Measurements from ENCODE around the gene VPS35L. TPM values are rescaled to one million over a fixed set of nuclear protein-coding genes. Genes with fewer than 3 reads are reported as not detected.

The VPS35L gene
- total and polyA plus RNA-seq, 2 of the 13 experiments (the other 11 are each of a cell fraction or from before 2014, with no cell fraction given), result 1.4 to 1.6 TPM

DNA sequence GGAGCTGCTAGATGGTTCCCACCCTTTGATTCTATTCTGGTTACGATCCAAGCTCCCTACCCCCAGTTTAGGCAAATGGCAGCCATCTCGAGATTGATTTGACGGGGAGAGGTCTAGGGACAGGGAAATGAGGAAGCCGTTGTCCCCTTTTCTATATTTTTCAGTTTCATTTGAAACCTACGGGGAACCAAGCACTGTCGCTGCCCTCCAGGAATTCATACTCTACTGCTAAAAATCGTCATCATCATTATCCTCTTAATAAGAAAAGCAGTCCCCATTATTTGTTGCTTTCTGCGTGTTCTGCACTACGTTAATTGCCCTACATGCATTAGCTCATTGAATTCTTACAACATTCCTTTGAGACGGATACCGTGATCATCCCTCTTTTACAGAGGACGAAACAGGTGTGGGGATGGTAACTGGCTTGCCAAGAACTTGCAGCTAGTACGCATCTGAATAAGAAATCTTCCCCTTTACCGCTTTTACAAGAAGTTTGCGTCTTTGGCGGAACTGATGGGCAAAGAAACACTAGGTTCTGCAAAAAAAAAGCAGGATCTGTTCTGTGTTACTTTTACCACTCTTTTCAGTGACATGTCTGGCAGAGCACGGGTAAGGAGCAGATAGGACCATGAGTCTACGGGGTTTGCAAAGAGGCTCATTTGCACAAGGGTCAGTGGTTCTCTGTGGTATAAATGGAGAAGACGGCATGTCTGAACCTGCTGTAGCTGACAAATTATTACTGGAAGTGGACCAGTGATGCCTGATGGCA is 30.7 kb upstream of the VPS35L start (continued):
- TF ChIP-seq RNF219 (CRISPR knock-in tag; IDR thresholded peaks at IDR 0.05) (no peak), PPARG (CRISPR knock-in tag; conservative IDR thresholded peaks at IDR 0.05) (no peak)
- TF ChIP-seq, protein P1, sequence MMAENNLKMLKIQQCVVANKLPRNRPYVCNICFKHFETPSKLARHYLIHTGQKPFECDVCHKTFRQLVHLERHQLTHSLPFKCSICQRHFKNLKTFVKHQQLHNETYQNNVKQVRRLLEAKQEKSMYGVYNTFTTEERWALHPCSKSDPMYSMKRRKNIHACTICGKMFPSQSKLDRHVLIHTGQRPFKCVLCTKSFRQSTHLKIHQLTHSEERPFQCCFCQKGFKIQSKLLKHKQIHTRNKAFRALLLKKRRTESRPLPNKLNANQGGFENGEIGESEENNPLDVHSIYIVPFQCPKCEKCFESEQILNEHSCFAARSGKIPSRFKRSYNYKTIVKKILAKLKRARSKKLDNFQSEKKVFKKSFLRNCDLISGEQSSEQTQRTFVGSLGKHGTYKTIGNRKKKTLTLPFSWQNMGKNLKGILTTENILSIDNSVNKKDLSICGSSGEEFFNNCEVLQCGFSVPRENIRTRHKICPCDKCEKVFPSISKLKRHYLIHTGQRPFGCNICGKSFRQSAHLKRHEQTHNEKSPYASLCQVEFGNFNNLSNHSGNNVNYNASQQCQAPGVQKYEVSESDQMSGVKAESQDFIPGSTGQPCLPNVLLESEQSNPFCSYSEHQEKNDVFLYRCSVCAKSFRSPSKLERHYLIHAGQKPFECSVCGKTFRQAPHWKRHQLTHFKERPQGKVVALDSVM (CRISPR knock-in tag; IDR thresholded peaks at IDR 0.05), result no peak

GRCh38 chr16:19525385-19525723 is 30.1 kb upstream of the VPS35L start:
- POLR2A ChIA-PET, result interaction anchor here (2.7 kb wide), 1 partner anchor 29 kb away, joined by 34 read pairs; the partner anchor contains the start of gene VPS35L
- Histone ChIP-seq H4K20me1 (ENCODE audit: insufficient read depth, low read length) (no peaks in the 10 kb centered on the region), H3K4me1 (ENCODE audit: insufficient read depth, low read length) (peaks cover 49% of the 10 kb centered on the region), H3K9ac (ENCODE audit: insufficient read depth, low read depth, low read length) (peak overlapping the region; percentile 83), H3K27me3 (ENCODE audit: control insufficient read depth in 1 of 2, insufficient read depth in 2 of 2, low read length in 2 of 2) (no peaks in the 10 kb centered on the region; a peak in 1 of 5 replicates), H3K4me2 (ENCODE audit: low read depth, low read length) (peak overlapping the region; percentile 91), H3K9me3 (ENCODE audit: low read length) (no peaks in the 10 kb centered on the region), H3K4me3 (replicated peaks in 1 of 3; ENCODE audit: insufficient read depth in 1 of 3, low read depth in 2 of 3, low read length in 3 of 3) (peak overlapping the region; percentile 94 to 100 (median 95); a peak in 5 of 6 replicates), H3K36me3 (replicated peaks in 1 of 2; ENCODE audit: control insufficient read depth in 1 of 2, insufficient read depth in 2 of 2, low read length in 2 of 2) (peaks cover 4 to 17% of the 10 kb centered on the region in 2 experiments; a peak in 4 of 5 replicates), H3K79me2 (ENCODE audit: insufficient read depth, low read length) (peaks cover 45% of the 10 kb centered on the region), H2AFZ (ENCODE audit: low read length) (peak overlapping the region; percentile 76), H3K27ac (ENCODE audit: extremely low read length, insufficient read depth, low read length) (no peak overlapping the region)
- DNase-seq (ENCODE audit: low spot score), result no peak
- in situ Hi-C loops (cut with HindIII; ENCODE audit: extremely low pct_ligation_motif_present, low pct_unique_long_range_greater_than_20kb), result no loop called here
- CTCF ChIA-PET (ENCODE audit: low intra/inter-chr PET ratio, low total read pairs), result no interaction called here
- no peak for ATAC-seq
- WGBS (ENCODE audit: low lambda C conversion rate), result 90% methylated on average over 2 of the region's 2 CpGs
- intact Hi-C loops (cut with micrococcal nuclease; ENCODE audit: unreplicated experiment), result loop anchor here (10.0 kb wide), 1 partner anchor 731 kb away; the partner anchor contains the start of gene RPS15A
- FAIRE-seq, result no peak
- TSS peak; percentile 39 for BruUV-seq (replicated peaks)
- 0 out of 2 replicates have a peak, but pooled peaks have one; percentile 29 for TF ChIP-seq ZSCAN12 (CRISPR knock-in tag; IDR thresholded peaks at IDR 0.05)
- 0 out of 2 replicates have a peak, but pooled peaks have one; percentile 38 for TF ChIP-seq RNF219 (CRISPR knock-in tag; IDR thresholded peaks at IDR 0.05)
- TF ChIP-seq ZNF777 (CRISPR knock-in tag; IDR thresholded peaks at IDR 0.05), result peak; percentile 27; the same call in 1 of the 2 replicates
- 0 out of 2 replicates have a peak, but pooled peaks have one; percentile 28 for TF ChIP-seq ZBTB43 (CRISPR knock-in tag; conservative IDR thresholded peaks at IDR 0.05)
- TF ChIP-seq, protein P2, sequence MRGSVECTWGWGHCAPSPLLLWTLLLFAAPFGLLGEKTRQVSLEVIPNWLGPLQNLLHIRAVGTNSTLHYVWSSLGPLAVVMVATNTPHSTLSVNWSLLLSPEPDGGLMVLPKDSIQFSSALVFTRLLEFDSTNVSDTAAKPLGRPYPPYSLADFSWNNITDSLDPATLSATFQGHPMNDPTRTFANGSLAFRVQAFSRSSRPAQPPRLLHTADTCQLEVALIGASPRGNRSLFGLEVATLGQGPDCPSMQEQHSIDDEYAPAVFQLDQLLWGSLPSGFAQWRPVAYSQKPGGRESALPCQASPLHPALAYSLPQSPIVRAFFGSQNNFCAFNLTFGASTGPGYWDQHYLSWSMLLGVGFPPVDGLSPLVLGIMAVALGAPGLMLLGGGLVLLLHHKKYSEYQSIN (CRISPR knock-in tag; IDR thresholded peaks at IDR 0.05; ENCODE audit: borderline replicate concordance), result no peak
- 0 out of 2 replicates have a peak, but pooled peaks have one; percentile 33 for TF ChIP-seq ZNF264 (CRISPR knock-in tag; IDR thresholded peaks at IDR 0.05)
- TF ChIP-seq ZNF629 (CRISPR knock-in tag; conservative IDR thresholded peaks at IDR 0.05), result 0 out of 2 replicates have a peak, but pooled peaks have one; percentile 15
- TF ChIP-seq HIVEP1 (CRISPR knock-in tag; IDR thresholded peaks at IDR 0.05), result no peak
- 0 out of 2 replicates have a peak, but pooled peaks have one; percentile 11 for TF ChIP-seq ATF1 (CRISPR knock-in tag; IDR thresholded peaks at IDR 0.05)
- TF ChIP-seq ZNF207 (IDR thresholded peaks at IDR 0.05; ENCODE audit: borderline replicate concordance), result no peak

Data from HepG2 (cell line).